Fibroblast of villous mesenchyme (primary cell): ENCODE results near the gene ACTR3. TPM values are rescaled to one million over a fixed set of nuclear protein-coding genes. Genes with fewer than 3 reads are reported as not detected.

Experiments used
- DNase-seq: peaks from one replicate; pipeline ENCODE4 v3.0.0-alpha.2; 2010; ENCODE audit warnings: low read depth
- H3K4me3 ChIP-seq: 2 replicates; pipeline ENCODE4 v1.5.1; 2011; ENCODE audit warnings: low read depth, mild to moderate bottlenecking, low read length
- total RNA-seq: library from RNA; depleted of rRNA; stranded (reverse); fragments of >200 nt; gene quantifications from 2 replicates; pipeline ENCODE4 v1.2.3, GENCODE V29; 2012
- TF ChIP-seq, protein P1 (sequence below): IDR thresholded peaks from 2 replicates; pipeline ENCODE4 v1.5.1; 2012; ENCODE audit warnings: low read depth, mild to moderate bottlenecking, low read length; ENCODE audit not compliant: insufficient read depth

The ACTR3 gene
- total RNA-seq, 1 donor: 532 TPM

- no peak overlapping the region for H3K4me3 ChIP-seq
- TF ChIP-seq, protein P1, sequence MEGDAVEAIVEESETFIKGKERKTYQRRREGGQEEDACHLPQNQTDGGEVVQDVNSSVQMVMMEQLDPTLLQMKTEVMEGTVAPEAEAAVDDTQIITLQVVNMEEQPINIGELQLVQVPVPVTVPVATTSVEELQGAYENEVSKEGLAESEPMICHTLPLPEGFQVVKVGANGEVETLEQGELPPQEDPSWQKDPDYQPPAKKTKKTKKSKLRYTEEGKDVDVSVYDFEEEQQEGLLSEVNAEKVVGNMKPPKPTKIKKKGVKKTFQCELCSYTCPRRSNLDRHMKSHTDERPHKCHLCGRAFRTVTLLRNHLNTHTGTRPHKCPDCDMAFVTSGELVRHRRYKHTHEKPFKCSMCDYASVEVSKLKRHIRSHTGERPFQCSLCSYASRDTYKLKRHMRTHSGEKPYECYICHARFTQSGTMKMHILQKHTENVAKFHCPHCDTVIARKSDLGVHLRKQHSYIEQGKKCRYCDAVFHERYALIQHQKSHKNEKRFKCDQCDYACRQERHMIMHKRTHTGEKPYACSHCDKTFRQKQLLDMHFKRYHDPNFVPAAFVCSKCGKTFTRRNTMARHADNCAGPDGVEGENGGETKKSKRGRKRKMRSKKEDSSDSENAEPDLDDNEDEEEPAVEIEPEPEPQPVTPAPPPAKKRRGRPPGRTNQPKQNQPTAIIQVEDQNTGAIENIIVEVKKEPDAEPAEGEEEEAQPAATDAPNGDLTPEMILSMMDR: no peak
- no peak for DNase-seq
Observed at GRCh38 chr2:113875135-113875534, 14.8 kb upstream of the ACTR3 start.

- DNase-seq: no peak
Observed at GRCh38 chr2:113876503-113877387, 13.1 kb upstream of the ACTR3 start.

GRCh38 chr2:113877711-113878598 is 11.9 kb upstream of the ACTR3 start:
- TF ChIP-seq, protein P1: no peak
- DNase-seq: peak; percentile 68
- H3K4me3 ChIP-seq: no peak overlapping the region

More at GRCh38 chr2:113876503-113877387, 13.1 kb upstream of the ACTR3 start:
- TF ChIP-seq, protein P1: no peak
- no peak overlapping the region for H3K4me3 ChIP-seq

DNA sequence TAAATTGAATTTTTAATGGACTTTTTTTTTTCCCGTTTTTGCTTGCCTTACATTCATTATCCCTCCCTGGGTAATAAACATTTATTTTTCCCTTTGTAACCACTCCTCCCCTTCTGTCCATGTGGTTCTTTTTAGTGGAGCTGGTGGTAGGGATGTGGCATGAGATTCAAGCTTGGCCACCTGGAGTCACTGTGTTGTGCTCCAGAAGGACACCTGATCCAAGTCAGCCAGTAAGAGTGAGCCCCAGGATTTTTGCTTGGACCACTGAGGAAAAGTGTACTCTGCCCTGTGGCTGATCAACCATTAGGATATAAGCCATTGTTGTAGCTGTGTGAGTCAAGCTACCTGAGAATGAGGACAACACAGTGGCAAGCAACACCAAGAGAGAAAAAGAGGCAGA is 11.1 kb upstream of the ACTR3 start:
- DNase-seq: no peak
- H3K4me3 ChIP-seq: no peak overlapping the region
- TF ChIP-seq, protein P1: no peak

DNA sequence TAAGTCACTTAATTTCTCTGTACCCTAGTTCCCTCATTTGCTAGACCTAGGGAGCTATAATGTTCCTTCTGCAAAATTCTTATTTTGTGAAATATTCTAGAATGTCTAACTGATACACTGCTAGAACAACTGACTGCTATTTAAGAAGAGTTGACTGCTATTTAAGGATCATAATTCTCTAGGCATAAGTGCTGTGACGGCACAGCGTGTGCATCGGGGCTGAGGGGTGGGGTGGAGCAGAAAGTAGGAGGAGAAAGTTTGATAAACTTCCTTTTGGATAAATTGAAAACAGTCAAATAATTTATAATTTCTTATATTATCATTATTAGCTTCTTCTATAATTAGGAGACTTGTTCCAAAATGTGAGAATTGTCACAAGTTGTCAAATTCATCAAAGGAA is 10.4 kb upstream of the ACTR3 start:
- H3K4me3 ChIP-seq: no peak overlapping the region
- TF ChIP-seq, protein P1: no peak
- no peak for DNase-seq

- TF ChIP-seq, protein P1: no peak
- H3K4me3 ChIP-seq: no peak overlapping the region
- peak; percentile 74 for DNase-seq
Observed at GRCh38 chr2:113886479-113887008, 3.3 kb upstream of the ACTR3 start.
